ELF-1 (cell line): ENCODE measurements around the gene ADGRA1.
"Not testable (repeated sequence)": the region's sequence is repeated elsewhere in the genome, so short reads cannot be mapped to it uniquely, and the experiment has no call there.

Experiments
- DNase-seq: peaks from one replicate; pipeline ENCODE4 v3.0.0-alpha.2; 2016; ENCODE audit warnings: low read depth, low spot score

Gene ADGRA1

GRCh38 chr10:133162178-133162909 lies 74.6 kb downstream of the ADGRA1 start:
- DNase-seq = no peak

- DNase-seq = no peak
These were observed 75.5 kb downstream of the ADGRA1 start for GRCh38 chr10:133162910-133163856.

- no peak for DNase-seq
These were observed 76.4 kb downstream of the ADGRA1 start for GRCh38 chr10:133163889-133164815.

- no peak for DNase-seq
These were observed 77.3 kb downstream of the ADGRA1 start for GRCh38 chr10:133164816-133165555.

GRCh38 chr10:133165556-133166503 lies 78.1 kb downstream of the ADGRA1 start:
- DNase-seq = no peak

- DNase-seq = no peak
These were observed 78.7 kb downstream of the ADGRA1 start for GRCh38 chr10:133166504-133166827.

- no peak for DNase-seq
These were observed 79.3 kb downstream of the ADGRA1 start for GRCh38 chr10:133166828-133167692.

GRCh38 chr10:133167693-133168616 lies 80.2 kb downstream of the ADGRA1 start:
- DNase-seq = no peak

- DNase-seq = no peak
These were observed 80.9 kb downstream of the ADGRA1 start for GRCh38 chr10:133168617-133169031.

GRCh38 chr10:133169173-133169947 lies 81.6 kb downstream of the ADGRA1 start:
- no peak for DNase-seq

GRCh38 chr10:133170092-133170491 lies 82.4 kb downstream of the ADGRA1 start:
- DNase-seq = no peak

- DNase-seq = no peak
These were observed 86.3 kb downstream of the ADGRA1 start for GRCh38 chr10:133173860-133174640.

- no peak for DNase-seq
These were observed 87.1 kb downstream of the ADGRA1 start for GRCh38 chr10:133174689-133175263.

- DNase-seq = not testable (repeated sequence)
These were observed 87.9 kb downstream of the ADGRA1 start for GRCh38 chr10:133175624-133176023.

- DNase-seq = no peak
These were observed 88.8 kb downstream of the ADGRA1 start for GRCh38 chr10:133176546-133176945.
